ENCODE measurements around the gene SEC22C. TPM values are rescaled to one million over a fixed set of nuclear protein-coding genes. Genes with fewer than 3 reads are reported as not detected.

The SEC22C gene
- polyA plus RNA-seq, 3 donors = 15.3 to 28.4 (median 27.4) TPM

DNA sequence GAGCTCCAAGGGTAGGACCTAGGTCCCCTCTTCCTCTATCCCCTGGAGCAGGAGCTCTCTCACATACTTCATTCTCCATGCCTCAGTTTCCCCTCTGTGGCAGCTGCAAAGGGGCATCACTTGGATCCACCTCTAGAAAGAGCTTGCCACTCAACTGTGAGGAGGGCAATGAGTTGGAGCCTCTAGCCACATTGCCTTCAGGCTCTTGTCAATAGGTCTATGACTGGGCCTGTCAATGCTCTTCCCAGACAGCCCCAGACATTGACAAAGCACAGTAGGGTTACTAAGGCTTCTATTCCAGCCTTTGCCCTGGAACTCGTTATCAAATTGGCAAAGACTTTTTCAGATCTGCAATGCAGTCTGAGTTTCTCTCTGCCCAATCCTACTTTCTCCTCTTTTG, 83.7 kb downstream of the SEC22C start:
- no peaks in the 10 kb centered on the region for H3K36me3 ChIP-seq (replicated peaks in 1 of 2; ENCODE audit: control insufficient read depth in 1 of 2, insufficient read depth in 2 of 2, low read length in 2 of 2)
- H3K27ac Mint-ChIP-seq = no peak overlapping the region
- H3K9ac ChIP-seq (ENCODE audit: insufficient read depth, low read length, poor library complexity, severe bottlenecking) = no peak overlapping the region
- WGBS (ENCODE audit: insufficient coverage) = 100% methylated on average over 1 of the region's 1 CpG
- peaks cover 4% of the 10 kb centered on the region for H3K79me2 ChIP-seq (ENCODE audit: insufficient read depth, low read length)
- peaks cover 0 to 8% of the 10 kb centered on the region in 2 donors for H3K36me3 Mint-ChIP-seq
- H3K27me3 Mint-ChIP-seq (ENCODE audit: low read depth in 3 of 3) = peaks cover 30 to 51% (median 34%) of the 10 kb centered on the region in 3 donors
- H2AFZ ChIP-seq (ENCODE audit: insufficient read depth, low read depth, low read length, poor library complexity, severe bottlenecking) = no peak overlapping the region
- H3K4me3 ChIP-seq (replicated peaks in 1 of 3; ENCODE audit: low read depth in 2 of 3, low read length in 3 of 3) = no peak overlapping the region
- H3K4me3 Mint-ChIP-seq = no peak overlapping the region
- no peaks in the 10 kb centered on the region for H3K9me3 ChIP-seq (replicated peaks in 1 of 2; ENCODE audit: control insufficient read depth in 1 of 2, insufficient read depth in 1 of 2, low read length in 2 of 2)
- peaks cover 22 to 29% of the 10 kb centered on the region in 2 donors for H3K4me1 ChIP-seq (ENCODE audit: control insufficient read depth in 1 of 2, insufficient read depth in 2 of 2, low read length in 2 of 2)
- DNase-seq = no peak
- no peak overlapping the region for H3K4me2 ChIP-seq (replicated peaks; ENCODE audit: extremely low read depth, low read length, poor library complexity, severe bottlenecking)
- peaks cover 12 to 26% of the 10 kb centered on the region in 2 donors for H3K27me3 ChIP-seq (ENCODE audit: control insufficient read depth in 2 of 2, insufficient read depth in 2 of 2, low read length in 2 of 2)
- H4K20me1 ChIP-seq (ENCODE audit: insufficient read depth, low read length) = peaks cover under 1% of the 10 kb centered on the region
- intact Hi-C loops (cut with micrococcal nuclease) = loop anchor here in 1 of 2 donors (10.0 kb wide), 1 partner anchor 247 kb away; no protein-coding TSS in a partner anchor
- TF ChIP-seq CTCF (IDR thresholded peaks at IDR 0.05) = no peak
- no peak overlapping the region for H3K27ac ChIP-seq (ENCODE audit: low read depth in 1 of 2, low read length in 2 of 2)
- H3K4me1 Mint-ChIP-seq = peaks cover 22% of the 10 kb centered on the region
- peaks cover 0 to 4% (median 3%) of the 10 kb centered on the region in 7 donors for H3K9me3 Mint-ChIP-seq

Other genes with a start within 250 kb of the SEC22C start
- gene LYZL4, start 171.4 kb downstream of the SEC22C start, polyA plus RNA-seq = not detected
- 10 to 100 TPM; 15.5 to 80.9 (median 16.0) TPM for gene VIPR1, start 79.3 kb downstream of the SEC22C start, polyA plus RNA-seq
- 10 to 100 TPM; 35.7 to 89.1 (median 89.1) TPM for gene SS18L2, start 8.9 kb upstream of the SEC22C start, polyA plus RNA-seq
- gene NKTR, start 18.7 kb upstream of the SEC22C start, polyA plus RNA-seq = 10 to 100 TPM in 1 of 3 donors, 1 to 10 TPM in 2; 2.6 to 78.5 (median 5.8) TPM
- gene ZBTB47, start 71.7 kb upstream of the SEC22C start, polyA plus RNA-seq = 1 to 10 TPM in 1 of 3 donors, under 1 TPM in 2; 0.35 to 9.8 (median 0.41) TPM
- gene KLHL40, start 103.6 kb upstream of the SEC22C start, polyA plus RNA-seq = not detected
- not detected for gene HHATL, start 120.8 kb upstream of the SEC22C start, polyA plus RNA-seq
- gene CCDC13, start 191.3 kb upstream of the SEC22C start, polyA plus RNA-seq = 1 to 10 TPM in 2 of 3 donors, under 1 TPM in 1; 0.97 to 2.4 (median 1.8) TPM
- gene HIGD1A, start 222.5 kb upstream of the SEC22C start, polyA plus RNA-seq = 100 to 1,000 TPM in 2 of 3 donors, 10 to 100 TPM in 1; 34.8 to 115 (median 104) TPM
- gene ACKR2, start 227.5 kb upstream of the SEC22C start, polyA plus RNA-seq = under 1 TPM in 1 of 3 donors, not detected in 2; 0.49 TPM